ENCODE data around the gene MRPL14. TPM values are rescaled to one million over a fixed set of nuclear protein-coding genes. Genes with fewer than 3 reads are reported as not detected.

Gene MRPL14
- total RNA-seq, 1 donor: 47.5 TPM

DNA sequence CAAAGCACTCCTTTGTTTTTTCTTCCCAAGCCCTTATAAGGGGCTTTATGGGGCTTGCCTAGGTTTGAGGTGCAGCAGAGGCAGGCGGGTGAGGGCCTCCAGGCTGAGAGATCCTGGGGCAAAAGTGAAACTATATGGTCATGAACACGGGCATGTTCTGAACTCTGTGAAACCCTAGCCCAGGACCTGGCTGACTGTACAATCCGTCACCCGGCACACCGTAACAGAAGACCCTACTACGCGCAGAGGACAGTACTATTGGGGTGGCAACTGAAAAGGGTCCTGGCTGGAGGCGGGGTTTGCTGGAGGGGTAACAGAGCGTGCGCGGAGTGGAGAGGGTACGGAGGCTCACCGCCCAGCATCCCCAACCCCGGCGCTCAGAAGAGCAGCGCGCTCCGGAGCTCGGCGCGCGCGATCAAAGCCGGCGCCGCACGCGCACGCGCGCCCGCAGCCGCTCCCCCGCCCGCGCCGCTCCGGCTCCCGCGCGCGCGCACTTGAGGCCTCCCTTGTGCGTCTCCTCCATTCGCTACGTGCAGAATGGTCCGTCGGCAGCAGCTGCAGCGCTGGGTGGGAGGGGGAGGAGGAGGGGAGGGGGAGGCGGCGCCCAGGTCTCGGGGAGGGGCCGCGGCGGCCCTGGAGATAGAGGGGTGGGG lies 54.2 kb downstream of the MRPL14 start:
- TF ChIP-seq, protein P1, sequence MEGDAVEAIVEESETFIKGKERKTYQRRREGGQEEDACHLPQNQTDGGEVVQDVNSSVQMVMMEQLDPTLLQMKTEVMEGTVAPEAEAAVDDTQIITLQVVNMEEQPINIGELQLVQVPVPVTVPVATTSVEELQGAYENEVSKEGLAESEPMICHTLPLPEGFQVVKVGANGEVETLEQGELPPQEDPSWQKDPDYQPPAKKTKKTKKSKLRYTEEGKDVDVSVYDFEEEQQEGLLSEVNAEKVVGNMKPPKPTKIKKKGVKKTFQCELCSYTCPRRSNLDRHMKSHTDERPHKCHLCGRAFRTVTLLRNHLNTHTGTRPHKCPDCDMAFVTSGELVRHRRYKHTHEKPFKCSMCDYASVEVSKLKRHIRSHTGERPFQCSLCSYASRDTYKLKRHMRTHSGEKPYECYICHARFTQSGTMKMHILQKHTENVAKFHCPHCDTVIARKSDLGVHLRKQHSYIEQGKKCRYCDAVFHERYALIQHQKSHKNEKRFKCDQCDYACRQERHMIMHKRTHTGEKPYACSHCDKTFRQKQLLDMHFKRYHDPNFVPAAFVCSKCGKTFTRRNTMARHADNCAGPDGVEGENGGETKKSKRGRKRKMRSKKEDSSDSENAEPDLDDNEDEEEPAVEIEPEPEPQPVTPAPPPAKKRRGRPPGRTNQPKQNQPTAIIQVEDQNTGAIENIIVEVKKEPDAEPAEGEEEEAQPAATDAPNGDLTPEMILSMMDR (IDR thresholded peaks at IDR 0.05; ENCODE audit: insufficient read depth, low read depth, low read length): no peak
- peak; percentile 85 for DNase-seq (ENCODE audit: low read depth)
- H3K4me3 ChIP-seq (ENCODE audit: low read depth, low read length): peak overlapping the region; percentile 50

DNA sequence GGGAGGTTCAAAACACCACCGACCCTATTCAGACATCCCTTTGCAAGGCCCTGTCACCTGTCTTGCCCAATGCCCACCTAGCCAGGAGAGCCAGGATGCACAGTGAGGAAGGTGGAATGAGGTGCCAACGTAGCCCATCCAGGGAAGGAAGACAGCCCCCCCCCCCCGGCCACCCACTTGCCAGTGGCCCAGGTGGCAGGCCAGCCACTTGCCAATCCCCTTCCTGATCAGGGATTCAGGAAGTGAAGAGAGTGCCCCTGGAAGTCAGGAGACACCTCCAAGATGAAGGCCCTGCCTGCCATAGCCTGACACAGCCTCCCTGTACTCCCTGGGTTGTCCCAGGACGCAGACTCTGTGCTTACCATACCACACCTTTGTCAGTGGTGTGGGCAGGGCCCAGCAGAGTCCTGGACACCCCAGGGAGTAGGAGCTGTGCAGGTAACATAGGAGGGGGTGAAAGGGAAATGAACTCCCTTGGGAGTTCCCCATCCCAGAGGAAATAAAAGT lies 54.7 kb downstream of the MRPL14 start:
- no peak for DNase-seq (ENCODE audit: low read depth)
- TF ChIP-seq, protein P1 (IDR thresholded peaks at IDR 0.05; ENCODE audit: insufficient read depth, low read depth, low read length): no peak
- H3K4me3 ChIP-seq (ENCODE audit: low read depth, low read length): peak overlapping the region; percentile 50

DNA sequence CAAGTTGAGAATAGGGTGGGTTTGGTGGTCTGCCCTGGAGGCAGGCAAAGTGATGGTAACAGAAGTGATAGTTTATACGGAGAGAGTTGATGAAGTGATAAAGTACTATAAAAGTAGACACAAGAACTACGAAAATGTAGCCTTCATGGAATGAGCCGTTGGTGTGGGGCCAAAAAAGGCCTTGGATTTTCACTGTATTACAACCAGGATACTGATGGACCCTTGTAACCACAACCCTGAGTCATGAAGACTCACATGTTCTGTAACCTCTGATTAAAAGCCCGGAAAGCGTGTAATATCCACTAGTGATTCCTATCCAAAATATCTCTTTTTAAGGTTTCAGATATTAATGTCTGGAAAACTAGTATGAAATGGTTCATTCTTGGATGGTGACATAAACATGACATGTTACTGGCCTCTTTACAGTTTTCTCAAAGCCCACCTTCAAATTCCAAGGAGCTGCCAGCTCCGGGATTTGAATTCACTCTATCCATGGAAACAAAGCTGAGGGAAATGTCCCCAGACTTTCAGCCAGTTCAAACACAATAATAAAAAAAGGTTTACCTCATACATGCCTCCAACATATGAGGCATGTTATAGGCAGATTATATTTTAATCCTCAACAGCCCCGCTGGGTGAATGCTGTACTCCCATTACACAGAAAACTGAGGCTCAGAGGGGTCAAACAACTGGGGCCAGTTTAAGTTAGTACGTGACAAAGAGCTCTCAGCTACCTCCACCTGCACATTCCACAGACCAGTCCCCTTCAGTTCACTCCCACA lies 55.4 kb downstream of the MRPL14 start:
- peak; percentile 94 for DNase-seq (ENCODE audit: low read depth)
- no peak overlapping the region for H3K4me3 ChIP-seq (ENCODE audit: low read depth, low read length)
- TF ChIP-seq, protein P1 (IDR thresholded peaks at IDR 0.05; ENCODE audit: insufficient read depth, low read depth, low read length): no peak

DNA sequence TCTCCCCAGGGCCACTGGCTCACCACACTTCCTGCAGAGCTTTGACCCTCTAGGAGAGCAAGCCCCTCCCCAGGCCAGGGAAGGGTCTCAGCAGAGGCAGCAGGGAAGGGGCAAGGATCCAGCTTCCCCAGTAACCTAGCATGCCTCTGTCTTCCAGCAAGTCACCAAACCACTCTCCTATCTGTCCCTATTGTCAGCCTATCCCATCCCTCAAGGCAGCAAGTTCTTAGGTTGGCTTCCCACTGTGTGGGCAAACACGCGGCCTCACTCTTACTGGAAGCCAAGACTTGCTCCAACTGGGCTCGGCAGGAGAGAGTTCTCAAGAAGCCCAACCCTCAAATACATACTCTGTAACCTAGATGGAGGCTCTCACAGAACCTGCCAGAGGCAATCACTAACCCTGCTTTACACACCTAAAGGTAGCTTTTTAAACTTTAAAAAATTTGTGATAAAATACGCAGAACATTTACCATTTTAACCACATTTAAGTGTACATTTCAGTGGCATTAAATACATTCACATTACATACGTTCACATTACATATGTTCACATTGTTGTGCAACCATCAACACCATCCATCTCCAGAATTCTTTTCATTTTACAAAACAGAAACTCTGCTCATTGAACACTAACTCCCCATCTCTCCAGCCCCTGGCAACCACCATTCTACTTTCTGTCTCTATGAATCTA lies 58.5 kb downstream of the MRPL14 start:
- TF ChIP-seq, protein P1 (IDR thresholded peaks at IDR 0.05; ENCODE audit: insufficient read depth, low read depth, low read length): no peak
- DNase-seq (ENCODE audit: low read depth): no peak
- no peak overlapping the region for H3K4me3 ChIP-seq (ENCODE audit: low read depth, low read length)

DNA sequence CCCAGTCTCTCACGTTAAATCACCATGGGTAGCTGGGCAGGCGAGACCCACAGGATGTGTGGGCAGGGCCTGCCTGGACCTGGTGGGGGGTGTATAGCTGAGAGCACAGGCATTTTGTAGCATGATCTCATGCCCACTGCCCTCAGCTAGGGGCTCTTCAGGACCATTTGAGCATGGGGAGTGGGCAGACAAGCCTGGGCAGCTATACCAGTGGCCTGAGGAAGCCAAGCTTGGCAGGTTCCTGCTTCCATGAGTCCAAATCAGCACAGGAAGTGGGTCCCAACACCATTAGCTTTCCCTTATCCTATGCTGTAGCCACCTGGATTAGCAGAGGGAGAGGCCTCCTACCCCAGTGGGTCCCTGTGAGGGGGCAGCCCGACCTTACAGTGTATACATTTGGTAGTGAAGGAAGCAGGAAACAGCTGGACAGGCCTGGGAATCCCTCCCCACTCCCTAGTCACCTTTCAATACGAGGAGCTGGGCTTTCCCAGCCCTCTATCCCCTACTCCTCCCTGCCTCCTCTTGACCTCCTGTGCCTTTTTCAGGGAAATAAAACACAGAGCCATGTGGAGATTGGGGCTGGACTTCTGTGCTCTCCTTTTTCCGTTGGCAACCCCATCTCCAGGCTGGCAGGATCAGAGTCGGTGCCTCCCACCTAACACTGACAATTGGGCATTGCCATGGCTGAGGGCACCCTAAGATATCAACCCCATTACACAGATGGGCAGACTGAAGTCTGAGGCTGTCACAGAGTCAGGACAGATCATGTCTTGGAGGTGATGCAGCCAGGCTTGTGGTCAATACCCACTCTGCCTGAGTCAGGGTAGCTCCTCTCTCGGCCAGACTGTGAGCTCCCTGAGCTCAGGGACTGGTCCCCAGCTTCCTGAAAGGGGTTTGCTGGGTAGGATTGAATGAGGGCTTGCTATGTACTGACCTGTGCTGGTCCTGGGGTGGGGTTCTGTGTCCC lies 59.8 kb downstream of the MRPL14 start:
- DNase-seq (ENCODE audit: low read depth): peak; percentile 73
- TF ChIP-seq, protein P1 (IDR thresholded peaks at IDR 0.05; ENCODE audit: insufficient read depth, low read depth, low read length): no peak
- no peak overlapping the region for H3K4me3 ChIP-seq (ENCODE audit: low read depth, low read length)

Data from fibroblast of villous mesenchyme (primary cell).